Measurements from ENCODE around the gene CD58. TPM values are rescaled to one million over a fixed set of nuclear protein-coding genes. Genes with fewer than 3 reads are reported as not detected.
A peak's percentile ranks its signal among the peaks of the same experiment; 100 is the strongest.

The CD58 gene
- total and polyA plus RNA-seq, 9 of the 15 experiments (the other 6 are each of a cell fraction or from before 2014, with no cell fraction given) = 18.1 to 113 (median 37.4) TPM

GRCh38 chr1:116504308-116505156 is 66.3 kb downstream of the CD58 start (continued):
- TF ChIP-seq ATF3 (IDR thresholded peaks at IDR 0.05) (peak; percentile 100), ATF3 (CRISPR knock-in tag; conservative IDR thresholded peaks at IDR 0.05) (peak; percentile 97), ZNF134 (CRISPR knock-in tag; conservative IDR thresholded peaks at IDR 0.05) (0 out of 2 replicates have a peak, but pooled peaks have one; percentile 43), PYGO2 (tag; IDR thresholded peaks at IDR 0.05) (no peak), IRF1 (CRISPR knock-in tag; IDR thresholded peaks at IDR 0.05; ENCODE audit: borderline replicate concordance) (no peak), CCNT2 (IDR thresholded peaks at IDR 0.05; ENCODE audit: borderline replicate concordance, extremely low read depth, insufficient read length, low read depth, low read length) (no peak), MBD2 (IDR thresholded peaks at IDR 0.05; ENCODE audit: borderline replicate concordance, low read depth) (peak; percentile 50), PHTF2 (CRISPR knock-in tag; IDR thresholded peaks at IDR 0.05) (no peak), BRD4 (IDR thresholded peaks at IDR 0.05) (peak; percentile 59; the same call in 1 of the 2 replicates), ELF4 (CRISPR knock-in tag; IDR thresholded peaks at IDR 0.05) (no peak), FOXA3 (CRISPR knock-in tag; conservative IDR thresholded peaks at IDR 0.05 in 1 of 2, IDR thresholded peaks at IDR 0.05 in 1 of 2) (peak in 1 of 2 experiments; percentile 7; a peak in 1 of 4 replicates), ZNF23 (CRISPR knock-in tag; IDR thresholded peaks at IDR 0.05) (no peak), RBM22 (IDR thresholded peaks at IDR 0.05; ENCODE audit: low read depth, low read length, poor library complexity, severe bottlenecking) (no peak), DACH1 (IDR thresholded peaks at IDR 0.05; ENCODE audit: partially characterized antibody) (peak; percentile 86), UBTF (IDR thresholded peaks at IDR 0.05; ENCODE audit: borderline replicate concordance in 1 of 2, low read depth in 2 of 2, low read length in 2 of 2) (peak; percentile 69 to 96; a peak in 3 of 4 replicates), ZNF507 (tag; conservative IDR thresholded peaks at IDR 0.05) (no peak), SAP30 (IDR thresholded peaks at IDR 0.05; ENCODE audit: borderline replicate concordance, insufficient read depth, low read depth, low read length, poor library complexity, severe bottlenecking) (peak; percentile 50), ZNF282 (CRISPR knock-in tag; IDR thresholded peaks at IDR 0.05) (no peak), ETV6 (IDR thresholded peaks at IDR 0.05; ENCODE audit: borderline replicate concordance in 1 of 2, low read depth in 2 of 2, low read length in 1 of 2) (0 out of 4 replicates have a peak, but pooled peaks of 1 of the 2 experiments have one; percentile 51), ETV6 (CRISPR knock-in tag; IDR thresholded peaks at IDR 0.05; ENCODE audit: borderline replicate concordance) (no peak), SUPT5H (IDR thresholded peaks at IDR 0.05) (peak; percentile 37), LEF1 (IDR thresholded peaks at IDR 0.05) (peak; percentile 93), SRSF7 (optimal IDR thresholded peaks at IDR 0.05; ENCODE audit: low read depth, low read length) (no peak), ZBED1 (IDR thresholded peaks at IDR 0.05) (no peak)
